ENCODE data around the gene RAD52.

Gene RAD52

GRCh38 chr12:913919-914698, 35.4 kb downstream of the RAD52 start:
- DNase-seq (ENCODE audit: low read depth), result no peak

GRCh38 chr12:912466-913235, 36.8 kb downstream of the RAD52 start:
- no peak for DNase-seq (ENCODE audit: low read depth)

GRCh38 chr12:911191-911826, 38.2 kb downstream of the RAD52 start:
- no peak for DNase-seq (ENCODE audit: low read depth)

GRCh38 chr12:910416-910815, 39.1 kb downstream of the RAD52 start:
- DNase-seq (ENCODE audit: low read depth), result no peak

- no peak for DNase-seq (ENCODE audit: low read depth)
Measured at GRCh38 chr12:909861-910260, 39.6 kb downstream of the RAD52 start.

- no peak for DNase-seq (ENCODE audit: low read depth)
Measured at GRCh38 chr12:907413-908185, 41.9 kb downstream of the RAD52 start.

- no peak for DNase-seq (ENCODE audit: low read depth)
Measured at GRCh38 chr12:906062-906585, 43.4 kb downstream of the RAD52 start.

- no peak for DNase-seq (ENCODE audit: low read depth)
Measured at GRCh38 chr12:905261-906031, 44.0 kb downstream of the RAD52 start.

GRCh38 chr12:904010-904414, 45.5 kb downstream of the RAD52 start:
- DNase-seq (ENCODE audit: low read depth), result no peak

GRCh38 chr12:903055-903454, 46.4 kb downstream of the RAD52 start:
- DNase-seq (ENCODE audit: low read depth), result no peak

- no peak for DNase-seq (ENCODE audit: low read depth)
Measured at GRCh38 chr12:902581-902980, 46.9 kb downstream of the RAD52 start.

- no peak for DNase-seq (ENCODE audit: low read depth)
Measured at GRCh38 chr12:897386-897785, 52.1 kb downstream of the RAD52 start.

- no peak for DNase-seq (ENCODE audit: low read depth)
Measured at GRCh38 chr12:896031-896430, 53.5 kb downstream of the RAD52 start.

GRCh38 chr12:894226-894625, 55.3 kb downstream of the RAD52 start:
- no peak for DNase-seq (ENCODE audit: low read depth)

GRCh38 chr12:886206-886605, 63.3 kb downstream of the RAD52 start:
- DNase-seq (ENCODE audit: low read depth), result no peak

- no peak for DNase-seq (ENCODE audit: low read depth)
Measured at GRCh38 chr12:885701-886100, 63.8 kb downstream of the RAD52 start.

GRCh38 chr12:884746-885414, 64.6 kb downstream of the RAD52 start:
- no peak for DNase-seq (ENCODE audit: low read depth)

- no peak for DNase-seq (ENCODE audit: low read depth)
Measured at GRCh38 chr12:880656-881055, 68.8 kb downstream of the RAD52 start.

- no peak for DNase-seq (ENCODE audit: low read depth)
Measured at GRCh38 chr12:879641-880040, 69.9 kb downstream of the RAD52 start.

- no peak for DNase-seq (ENCODE audit: low read depth)
Measured at GRCh38 chr12:873954-874353, 75.5 kb downstream of the RAD52 start.

- no peak for DNase-seq (ENCODE audit: low read depth)
Measured at GRCh38 chr12:870378-870777, 79.1 kb downstream of the RAD52 start.
